WTC11 (cell line): ENCODE measurements around the gene SMTN. TPM values are rescaled to one million over a fixed set of nuclear protein-coding genes. Genes with fewer than 3 reads are reported as not detected.

Source experiments
- ATAC-seq: fragments of 200-7000 bp; cut with Tn5 transposase; 2 replicates; pipeline ENCODE4 v1.10.0; 2021; ENCODE audit warnings: mild to moderate bottlenecking, moderate library complexity
- CTCF ChIA-PET: fragments of 300-600 bp; sonication (Branson Sonifier 250); formaldehyde crosslinking; loops from one replicate; lab custom pipeline; 2021; ENCODE audit warnings: antibody characterized with exemption; lab: Charles Lee
- POLR2A ChIA-PET: fragments of 350-600 bp; sonication (Branson Sonifier 250); formaldehyde crosslinking; loops from one replicate; lab custom pipeline; 2021; ENCODE audit warnings: antibody characterized with exemption; lab: Charles Lee
- DNase-seq: peaks from one replicate; pipeline ENCODE4 v3.0.0; 2021; ENCODE audit warnings: low spot score
- H3K27ac Mint-ChIP-seq: 2 replicates; pipeline ENCODE4 v1.8.0; 2021; ENCODE audit warnings: mixed read lengths
- H3K27me3 Mint-ChIP-seq: 2 replicates; pipeline ENCODE4 v1.8.0; 2021; ENCODE audit warnings: low read depth, mild to moderate bottlenecking, moderate library complexity, mixed read lengths
- H3K36me3 Mint-ChIP-seq: 2 replicates; pipeline ENCODE4 v1.8.0; 2021; ENCODE audit warnings: mixed read lengths
- H3K4me1 Mint-ChIP-seq: 2 replicates; pipeline ENCODE4 v1.8.0; 2022; ENCODE audit warnings: mixed read lengths
- H3K4me3 Mint-ChIP-seq: 2 replicates; pipeline ENCODE4 v1.8.0; 2021; ENCODE audit warnings: mild to moderate bottlenecking, moderate library complexity, mixed read lengths
- H3K9me3 Mint-ChIP-seq: 2 replicates; pipeline ENCODE4 v1.8.0; 2021; ENCODE audit warnings: mixed read lengths
- CBFB ChIP-seq: sonication (generic); formaldehyde crosslinking; IDR thresholded peaks from 2 replicates; pipeline ENCODE4 v1.8.1; 2022; ENCODE audit warnings: mild to moderate bottlenecking, low read depth, missing genetic modification reagents
- ESRRA ChIP-seq: sonication (generic); formaldehyde crosslinking; IDR thresholded peaks from 2 replicates; pipeline ENCODE4 v1.8.1; 2022; ENCODE audit warnings: mild to moderate bottlenecking, missing genetic modification reagents, borderline replicate concordance
- GABPB1 ChIP-seq: sonication (generic); formaldehyde crosslinking; IDR thresholded peaks from 2 replicates; pipeline ENCODE4 v1.8.1; 2023; ENCODE audit warnings: mild to moderate bottlenecking, missing genetic modification reagents
- NFE2L1 ChIP-seq: sonication (generic); formaldehyde crosslinking; IDR thresholded peaks from 2 replicates; pipeline ENCODE4 v1.8.1; 2023; ENCODE audit warnings: missing genetic modification reagents
- NFYB ChIP-seq: sonication (generic); formaldehyde crosslinking; conservative IDR thresholded peaks from 2 replicates; pipeline ENCODE4 v1.8.0; 2022; ENCODE audit warnings: low read depth, missing genetic modification reagents
- NR3C1 ChIP-seq: sonication (generic); formaldehyde crosslinking; conservative IDR thresholded peaks from 2 replicates; pipeline ENCODE4 v1.8.1; 2023; ENCODE audit warnings: low read depth, mild to moderate bottlenecking, missing genetic modification reagents
- OVOL2 ChIP-seq: fragments of 250-450 bp; sonication (Bioruptor Pico); IDR thresholded peaks from 2 replicates; pipeline ENCODE4 v1.9.0; 2021; ENCODE audit warnings: mild to moderate bottlenecking, borderline replicate concordance
- PRDM15 ChIP-seq: sonication (generic); formaldehyde crosslinking; IDR thresholded peaks from 2 replicates; pipeline ENCODE4 v1.8.0; 2022; ENCODE audit warnings: missing genetic modification reagents
- SP1 ChIP-seq: sonication (generic); formaldehyde crosslinking; conservative IDR thresholded peaks from 2 replicates; pipeline ENCODE4 v1.8.1; 2022; ENCODE audit warnings: missing genetic modification reagents
- TCF7 ChIP-seq: sonication (generic); formaldehyde crosslinking; IDR thresholded peaks from 2 replicates; pipeline ENCODE4 v1.8.0; 2022; ENCODE audit warnings: mild to moderate bottlenecking, low read depth, missing genetic modification reagents, moderate library complexity
- ZNF219 ChIP-seq: sonication (generic); formaldehyde crosslinking; IDR thresholded peaks from 2 replicates; pipeline ENCODE4 v1.8.0; 2023; ENCODE audit warnings: missing genetic modification reagents, mild to moderate bottlenecking, borderline replicate concordance
- ZNF232 ChIP-seq: sonication (generic); formaldehyde crosslinking; IDR thresholded peaks from 2 replicates; pipeline ENCODE4 v1.8.0; 2022; ENCODE audit warnings: mild to moderate bottlenecking, missing genetic modification reagents
- ZNF425 ChIP-seq: fragments of 250-450 bp; sonication (Bioruptor Pico); conservative IDR thresholded peaks from 2 replicates; pipeline ENCODE4 v1.9.0; 2021; ENCODE audit warnings: mild to moderate bottlenecking
- total RNA-seq: library from RNA; stranded (reverse); gene quantifications from 3 replicates; pipeline ENCODE4 v1.2.3, GENCODE V29; 2021
- TF ChIP-seq, protein P1 (sequence below): sonication (generic); formaldehyde crosslinking; IDR thresholded peaks from 2 replicates; pipeline ENCODE4 v1.8.0; 2023; ENCODE audit warnings: missing genetic modification reagents, mild to moderate bottlenecking, borderline replicate concordance
- TF ChIP-seq, protein P2 (sequence below): sonication (generic); formaldehyde crosslinking; IDR thresholded peaks from 2 replicates; pipeline ENCODE4 v1.8.0; 2023; ENCODE audit warnings: missing genetic modification reagents
- TF ChIP-seq, protein P3 (sequence below): sonication (generic); formaldehyde crosslinking; IDR thresholded peaks from 2 replicates; pipeline ENCODE4 v1.8.0; 2023; ENCODE audit warnings: mild to moderate bottlenecking, missing genetic modification reagents

Gene SMTN
- total RNA-seq, 1 experiment from 2014 or later, result 34.5 TPM

- TF ChIP-seq ZNF425 (CRISPR knock-in tag), result no peak
- no peak for TF ChIP-seq ESRRA (CRISPR knock-in tag)
- no peak for TF ChIP-seq GABPB1
- TF ChIP-seq, protein P1, sequence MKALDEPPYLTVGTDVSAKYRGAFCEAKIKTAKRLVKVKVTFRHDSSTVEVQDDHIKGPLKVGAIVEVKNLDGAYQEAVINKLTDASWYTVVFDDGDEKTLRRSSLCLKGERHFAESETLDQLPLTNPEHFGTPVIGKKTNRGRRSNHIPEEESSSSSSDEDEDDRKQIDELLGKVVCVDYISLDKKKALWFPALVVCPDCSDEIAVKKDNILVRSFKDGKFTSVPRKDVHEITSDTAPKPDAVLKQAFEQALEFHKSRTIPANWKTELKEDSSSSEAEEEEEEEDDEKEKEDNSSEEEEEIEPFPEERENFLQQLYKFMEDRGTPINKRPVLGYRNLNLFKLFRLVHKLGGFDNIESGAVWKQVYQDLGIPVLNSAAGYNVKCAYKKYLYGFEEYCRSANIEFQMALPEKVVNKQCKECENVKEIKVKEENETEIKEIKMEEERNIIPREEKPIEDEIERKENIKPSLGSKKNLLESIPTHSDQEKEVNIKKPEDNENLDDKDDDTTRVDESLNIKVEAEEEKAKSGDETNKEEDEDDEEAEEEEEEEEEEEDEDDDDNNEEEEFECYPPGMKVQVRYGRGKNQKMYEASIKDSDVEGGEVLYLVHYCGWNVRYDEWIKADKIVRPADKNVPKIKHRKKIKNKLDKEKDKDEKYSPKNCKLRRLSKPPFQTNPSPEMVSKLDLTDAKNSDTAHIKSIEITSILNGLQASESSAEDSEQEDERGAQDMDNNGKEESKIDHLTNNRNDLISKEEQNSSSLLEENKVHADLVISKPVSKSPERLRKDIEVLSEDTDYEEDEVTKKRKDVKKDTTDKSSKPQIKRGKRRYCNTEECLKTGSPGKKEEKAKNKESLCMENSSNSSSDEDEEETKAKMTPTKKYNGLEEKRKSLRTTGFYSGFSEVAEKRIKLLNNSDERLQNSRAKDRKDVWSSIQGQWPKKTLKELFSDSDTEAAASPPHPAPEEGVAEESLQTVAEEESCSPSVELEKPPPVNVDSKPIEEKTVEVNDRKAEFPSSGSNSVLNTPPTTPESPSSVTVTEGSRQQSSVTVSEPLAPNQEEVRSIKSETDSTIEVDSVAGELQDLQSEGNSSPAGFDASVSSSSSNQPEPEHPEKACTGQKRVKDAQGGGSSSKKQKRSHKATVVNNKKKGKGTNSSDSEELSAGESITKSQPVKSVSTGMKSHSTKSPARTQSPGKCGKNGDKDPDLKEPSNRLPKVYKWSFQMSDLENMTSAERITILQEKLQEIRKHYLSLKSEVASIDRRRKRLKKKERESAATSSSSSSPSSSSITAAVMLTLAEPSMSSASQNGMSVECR (CRISPR knock-in tag), result no peak
- TF ChIP-seq, protein P2, sequence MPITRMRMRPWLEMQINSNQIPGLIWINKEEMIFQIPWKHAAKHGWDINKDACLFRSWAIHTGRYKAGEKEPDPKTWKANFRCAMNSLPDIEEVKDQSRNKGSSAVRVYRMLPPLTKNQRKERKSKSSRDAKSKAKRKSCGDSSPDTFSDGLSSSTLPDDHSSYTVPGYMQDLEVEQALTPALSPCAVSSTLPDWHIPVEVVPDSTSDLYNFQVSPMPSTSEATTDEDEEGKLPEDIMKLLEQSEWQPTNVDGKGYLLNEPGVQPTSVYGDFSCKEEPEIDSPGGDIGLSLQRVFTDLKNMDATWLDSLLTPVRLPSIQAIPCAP, result no peak
- TF ChIP-seq NFYB (CRISPR knock-in tag), result no peak
- no peak for TF ChIP-seq OVOL2 (CRISPR knock-in tag)
- no peak for TF ChIP-seq SP1 (CRISPR knock-in tag)
Measured at GRCh38 chr22:31094021-31094551, 13.0 kb downstream of the SMTN start (continued).

DNA sequence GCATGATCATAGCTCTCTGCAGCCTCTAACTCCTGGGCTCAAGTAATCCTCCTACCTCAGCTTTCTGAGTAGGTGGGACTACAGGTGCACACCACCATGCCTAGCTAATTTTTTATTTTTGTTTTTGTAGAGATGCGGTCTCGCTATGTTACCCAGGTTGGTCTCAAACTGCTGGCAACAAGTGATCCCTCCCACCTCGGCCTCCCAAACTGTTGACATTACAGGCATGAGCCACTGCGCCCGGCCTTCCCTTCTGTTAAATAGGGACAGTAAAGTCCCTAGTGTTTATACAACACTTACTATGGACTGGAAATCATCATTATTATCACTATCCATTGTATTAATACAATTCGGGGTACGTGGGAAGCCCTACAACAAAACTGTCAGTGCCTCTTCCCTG lies 13.6 kb downstream of the SMTN start:
- Mint-ChIP-seq H3K4me1 (peaks cover 17% of the 10 kb centered on the region), H3K27ac (no peak overlapping the region), H3K27me3 (0 out of 2 replicates have a peak, but pooled peaks cover 2% of the 10 kb centered on the region), H3K4me3 (no peak overlapping the region), H3K9me3 (no peaks in the 10 kb centered on the region), H3K36me3 (no peaks in the 10 kb centered on the region)
- ATAC-seq (no peak), DNase-seq (no peak)
- TF ChIP-seq NFE2L1 (CRISPR knock-in tag) (no peak), ZNF232 (no peak), GABPB1 (no peak), TCF7 (CRISPR knock-in tag) (no peak), NR3C1 (CRISPR knock-in tag) (no peak), ZNF219 (CRISPR knock-in tag) (no peak)
- ChIA-PET CTCF (interaction anchor here (1.6 to 21.8 kb wide), 4 partner anchors 11 to 178 kb away, joined by 6 to 363 read pairs (median 28); partner anchors contain the start of genes MORC2, SELENOM and TUG1), POLR2A (interaction anchor here (1.0 kb wide), 1 partner anchor 46 kb away, joined by 5 read pairs; the partner anchor contains the start of gene PLA2G3)

GRCh38 chr22:31095637-31096249 lies 14.6 kb downstream of the SMTN start:
- no peak overlapping the region for H3K27ac Mint-ChIP-seq
- H3K36me3 Mint-ChIP-seq, result no peaks in the 10 kb centered on the region
- ChIA-PET CTCF (interaction anchor here (0.6 to 21.8 kb wide), 10 partner anchors 9 to 369 kb away, joined by 3 to 363 read pairs (median 7); partner anchors contain the start of genes MORC2, PIK3IP1, SELENOM and SMTN), POLR2A (interaction anchor here (4.0 kb wide), 1 partner anchor 11 kb away, joined by 19 read pairs; no protein-coding TSS in a partner anchor)
- H3K4me3 Mint-ChIP-seq, result no peak overlapping the region
- no peak for ATAC-seq
- H3K27me3 Mint-ChIP-seq, result 0 out of 2 replicates have a peak, but pooled peaks cover 2% of the 10 kb centered on the region
- no peaks in the 10 kb centered on the region for H3K9me3 Mint-ChIP-seq
- H3K4me1 Mint-ChIP-seq, result peaks cover 17% of the 10 kb centered on the region
- DNase-seq, result no peak
- TF ChIP-seq CBFB (CRISPR knock-in tag) (no peak), PRDM15 (CRISPR knock-in tag) (no peak), OVOL2 (CRISPR knock-in tag) (no peak), NFE2L1 (CRISPR knock-in tag) (no peak)
- TF ChIP-seq, protein P3, sequence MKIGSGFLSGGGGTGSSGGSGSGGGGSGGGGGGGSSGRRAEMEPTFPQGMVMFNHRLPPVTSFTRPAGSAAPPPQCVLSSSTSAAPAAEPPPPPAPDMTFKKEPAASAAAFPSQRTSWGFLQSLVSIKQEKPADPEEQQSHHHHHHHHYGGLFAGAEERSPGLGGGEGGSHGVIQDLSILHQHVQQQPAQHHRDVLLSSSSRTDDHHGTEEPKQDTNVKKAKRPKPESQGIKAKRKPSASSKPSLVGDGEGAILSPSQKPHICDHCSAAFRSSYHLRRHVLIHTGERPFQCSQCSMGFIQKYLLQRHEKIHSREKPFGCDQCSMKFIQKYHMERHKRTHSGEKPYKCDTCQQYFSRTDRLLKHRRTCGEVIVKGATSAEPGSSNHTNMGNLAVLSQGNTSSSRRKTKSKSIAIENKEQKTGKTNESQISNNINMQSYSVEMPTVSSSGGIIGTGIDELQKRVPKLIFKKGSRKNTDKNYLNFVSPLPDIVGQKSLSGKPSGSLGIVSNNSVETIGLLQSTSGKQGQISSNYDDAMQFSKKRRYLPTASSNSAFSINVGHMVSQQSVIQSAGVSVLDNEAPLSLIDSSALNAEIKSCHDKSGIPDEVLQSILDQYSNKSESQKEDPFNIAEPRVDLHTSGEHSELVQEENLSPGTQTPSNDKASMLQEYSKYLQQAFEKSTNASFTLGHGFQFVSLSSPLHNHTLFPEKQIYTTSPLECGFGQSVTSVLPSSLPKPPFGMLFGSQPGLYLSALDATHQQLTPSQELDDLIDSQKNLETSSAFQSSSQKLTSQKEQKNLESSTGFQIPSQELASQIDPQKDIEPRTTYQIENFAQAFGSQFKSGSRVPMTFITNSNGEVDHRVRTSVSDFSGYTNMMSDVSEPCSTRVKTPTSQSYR (CRISPR knock-in tag), result no peak
- TF ChIP-seq, protein P2, result no peak
